ENCODE results near the gene OR2M7.

- TF ChIP-seq POLR2A (IDR thresholded peaks at IDR 0.05; ENCODE audit: low read depth, low read length), result no peak
- no peak for TF ChIP-seq POLR2AphosphoS5 (IDR thresholded peaks at IDR 0.05; ENCODE audit: low read depth, low read length)
- TF ChIP-seq TAF1 (IDR thresholded peaks at IDR 0.05; ENCODE audit: borderline replicate concordance, low read depth, low read length), result no peak
Observed at GRCh38 chr1:248373761-248374160, 49.4 kb upstream of the OR2M7 start.
